Progenitor cell of endocrine pancreas (in vitro differentiated cells): Measurements from ENCODE around the gene GCAT. TPM values are rescaled to one million over a fixed set of nuclear protein-coding genes. Genes with fewer than 3 reads are reported as not detected.

Experiments
- DNase-seq: peaks from one replicate; pipeline ENCODE4 v3.0.0; 2021; ENCODE audit warnings: low spot score; ENCODE audit not compliant: unreplicated experiment
- H3K27ac Mint-ChIP-seq: 2 replicates; pipeline ENCODE4 v1.8.0; 2021; ENCODE audit warnings: mild to moderate bottlenecking, moderate library complexity, mixed read lengths
- H3K27me3 Mint-ChIP-seq: 2 replicates; pipeline ENCODE4 v1.8.0; 2021; ENCODE audit warnings: mixed read lengths
- H3K36me3 Mint-ChIP-seq: 2 replicates; pipeline ENCODE4 v1.8.0; 2022; ENCODE audit warnings: mixed read lengths; ENCODE audit not compliant: insufficient read depth
- H3K4me1 Mint-ChIP-seq: 2 replicates; pipeline ENCODE4 v1.8.0; 2021; ENCODE audit warnings: low read depth, mixed read lengths
- H3K4me3 Mint-ChIP-seq: 2 replicates; pipeline ENCODE4 v1.8.0; 2021; ENCODE audit warnings: low read depth, mild to moderate bottlenecking, moderate library complexity, mixed read lengths
- H3K9me3 Mint-ChIP-seq: 2 replicates; pipeline ENCODE4 v1.8.0; 2021; ENCODE audit warnings: low read depth, mixed read lengths
- CTCF ChIP-seq: fragments of 200-600 bp; sonication (generic); IDR thresholded peaks from one replicate; pipeline ENCODE4 v1.5.0; 2021; ENCODE audit warnings: antibody characterized with exemption, mild to moderate bottlenecking; ENCODE audit not compliant: unreplicated experiment
- total RNA-seq: library from RNA; stranded (reverse); gene quantifications from 2 replicates; pipeline ENCODE4 v1.2.1, GENCODE V29; 2021

GCAT gene
- total RNA-seq, 1 donor from 2014 or later: 20.2 TPM

GRCh38 chr22:37763012-37763411, 44.7 kb upstream of the GCAT start:
- H3K27me3 Mint-ChIP-seq: no peaks in the 10 kb centered on the region
- no peaks in the 10 kb centered on the region for H3K9me3 Mint-ChIP-seq
- H3K4me1 Mint-ChIP-seq: peaks cover 22% of the 10 kb centered on the region
- no peak overlapping the region for H3K4me3 Mint-ChIP-seq
- peaks cover 23% of the 10 kb centered on the region for H3K36me3 Mint-ChIP-seq
- no peak overlapping the region for H3K27ac Mint-ChIP-seq
- no peak for TF ChIP-seq CTCF
- DNase-seq: no peak

GRCh38 chr22:37763652-37764051, 44.1 kb upstream of the GCAT start:
- DNase-seq: no peak
- Mint-ChIP-seq H3K27ac (no peak overlapping the region), H3K27me3 (no peaks in the 10 kb centered on the region), H3K36me3 (peaks cover 19% of the 10 kb centered on the region), H3K4me1 (peaks cover 22% of the 10 kb centered on the region), H3K4me3 (no peak overlapping the region), H3K9me3 (no peaks in the 10 kb centered on the region)
- no peak for TF ChIP-seq CTCF

- peaks cover 18% of the 10 kb centered on the region for H3K36me3 Mint-ChIP-seq
- no peak for DNase-seq
- peaks cover 22% of the 10 kb centered on the region for H3K4me1 Mint-ChIP-seq
- no peaks in the 10 kb centered on the region for H3K9me3 Mint-ChIP-seq
- no peak overlapping the region for H3K27ac Mint-ChIP-seq
- no peaks in the 10 kb centered on the region for H3K27me3 Mint-ChIP-seq
- TF ChIP-seq CTCF: no peak
- no peak overlapping the region for H3K4me3 Mint-ChIP-seq
Measured at GRCh38 chr22:37764622-37765021, 43.1 kb upstream of the GCAT start.

- Mint-ChIP-seq H3K4me3 (no peak overlapping the region), H3K4me1 (peaks cover 16% of the 10 kb centered on the region), H3K9me3 (no peaks in the 10 kb centered on the region), H3K27ac (no peak overlapping the region), H3K27me3 (no peaks in the 10 kb centered on the region), H3K36me3 (peaks cover 16% of the 10 kb centered on the region)
- TF ChIP-seq CTCF: no peak
- DNase-seq: no peak
Measured at GRCh38 chr22:37765498-37765897, 42.2 kb upstream of the GCAT start.

GRCh38 chr22:37765953-37766576, 41.7 kb upstream of the GCAT start:
- Mint-ChIP-seq H3K27me3 (no peaks in the 10 kb centered on the region), H3K4me3 (no peak overlapping the region), H3K9me3 (no peaks in the 10 kb centered on the region), H3K4me1 (peaks cover 13% of the 10 kb centered on the region), H3K36me3 (peaks cover 18% of the 10 kb centered on the region), H3K27ac (peak overlapping the region; percentile 76)
- no peak for DNase-seq
- no peak for TF ChIP-seq CTCF
